ENCODE results near the gene LDLRAD4.

DNA sequence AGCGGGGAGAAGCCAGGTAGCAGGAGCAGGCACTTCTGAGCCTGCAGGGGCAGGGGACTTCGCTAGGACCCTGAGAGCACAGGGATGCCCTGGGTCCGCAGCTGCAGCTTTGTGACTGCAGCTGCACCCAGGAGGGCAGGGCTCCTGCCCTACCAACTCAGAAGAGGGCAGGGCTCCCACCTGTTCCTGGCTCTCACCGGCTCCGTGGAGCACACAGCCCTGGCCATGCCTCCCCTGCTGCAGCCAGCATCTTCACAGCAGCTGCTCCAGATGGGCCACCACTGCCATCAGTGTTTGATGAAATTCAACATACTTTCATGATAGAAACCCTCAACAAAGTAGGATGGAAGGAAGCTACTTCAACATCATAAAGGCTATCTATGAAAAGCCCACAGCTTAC, 415.1 kb downstream of the LDLRAD4 start:
- no peak for TF ChIP-seq SPI1 (IDR thresholded peaks at IDR 0.05; ENCODE audit: low read depth, low read length)
- no peak for TF ChIP-seq POLR2AphosphoS5 (IDR thresholded peaks at IDR 0.05; ENCODE audit: low read depth, low read length)
- no peak for TF ChIP-seq POLR2A (IDR thresholded peaks at IDR 0.05; ENCODE audit: low read depth, low read length)
- no peak for TF ChIP-seq TAF1 (IDR thresholded peaks at IDR 0.05; ENCODE audit: low read depth, low read length)
- TF ChIP-seq PAX5 (IDR thresholded peaks at IDR 0.05; ENCODE audit: insufficient read depth, low read length, severe bottlenecking): no peak
- TF ChIP-seq POU2F2 (IDR thresholded peaks at IDR 0.05; ENCODE audit: low read depth, low read length): no peak

Measured in GM12891 (cell line).